Stimulated activated CD8-positive, alpha-beta memory T cell treated with anti-CD3 and anti-CD28 coated beads, Interleukin-12 subunit alpha, Interleukin-12 subunit beta, amount 100 ng/mL, for 4 hours (primary cell): Measurements from ENCODE around the gene POU2AF3.
"Not testable (repeated sequence)": the region's sequence is repeated elsewhere in the genome, so short reads cannot be mapped to it uniquely, and the experiment has no call there.

ENCODE experiments used
- DNase-seq: peaks from one replicate; pipeline ENCODE4 v3.0.0-alpha.2; 2020; ENCODE audit warnings: low read depth

POU2AF3 gene

GRCh38 chr11:111301004-111301841 is 2.9 kb downstream of the POU2AF3 start:
- no peak for DNase-seq

GRCh38 chr11:111301842-111302118 is 3.4 kb downstream of the POU2AF3 start:
- DNase-seq = no peak

GRCh38 chr11:111302298-111302697 is 4.0 kb downstream of the POU2AF3 start:
- DNase-seq = no peak

GRCh38 chr11:111303461-111303860 is 5.1 kb downstream of the POU2AF3 start:
- no peak for DNase-seq

- no peak for DNase-seq
Observed at GRCh38 chr11:111305162-111305802, 6.9 kb downstream of the POU2AF3 start.

GRCh38 chr11:111305876-111306275 is 7.5 kb downstream of the POU2AF3 start:
- no peak for DNase-seq

GRCh38 chr11:111306321-111306720 is 8.0 kb downstream of the POU2AF3 start:
- DNase-seq = no peak

- DNase-seq = no peak
Observed at GRCh38 chr11:111307472-111308108, 9.2 kb downstream of the POU2AF3 start.

GRCh38 chr11:111308140-111308539 is 9.8 kb downstream of the POU2AF3 start:
- no peak for DNase-seq

GRCh38 chr11:111309215-111309915 is 11.0 kb downstream of the POU2AF3 start:
- no peak for DNase-seq

GRCh38 chr11:111310088-111310487 is 11.7 kb downstream of the POU2AF3 start:
- no peak for DNase-seq

- DNase-seq = no peak
Observed at GRCh38 chr11:111310723-111311122, 12.4 kb downstream of the POU2AF3 start.

- DNase-seq = no peak
Observed at GRCh38 chr11:111312076-111312475, 13.7 kb downstream of the POU2AF3 start.

- no peak for DNase-seq
Observed at GRCh38 chr11:111319296-111319695, 20.9 kb downstream of the POU2AF3 start.

- not testable (repeated sequence) for DNase-seq
Observed at GRCh38 chr11:111320199-111320598, 21.9 kb downstream of the POU2AF3 start.

GRCh38 chr11:111320728-111321568 is 22.6 kb downstream of the POU2AF3 start:
- no peak for DNase-seq

- DNase-seq = no peak
Observed at GRCh38 chr11:111322534-111322933, 24.2 kb downstream of the POU2AF3 start.

GRCh38 chr11:111324277-111324720 is 26.0 kb downstream of the POU2AF3 start:
- no peak for DNase-seq

- DNase-seq = no peak
Observed at GRCh38 chr11:111325259-111325658, 26.9 kb downstream of the POU2AF3 start.

GRCh38 chr11:111326824-111327223 is 28.5 kb downstream of the POU2AF3 start:
- no peak for DNase-seq

GRCh38 chr11:111327908-111328624 is 29.7 kb downstream of the POU2AF3 start:
- DNase-seq = no peak
